Breast epithelium (tissue), 3 donors: ENCODE results near the gene TOGARAM2.

ENCODE experiments used
- CTCF ChIP-seq, 3 donors: fragments of 450-650 bp; IDR thresholded peaks; one replicate each; pipeline ENCODE4 v1.5.1; 2016 to 2017; ENCODE audit warnings: antibody characterized with exemption in 3 of 3, mild to moderate bottlenecking in 3 of 3, moderate library complexity in 3 of 3
- POLR2A ChIP-seq: fragments of 450-650 bp; IDR thresholded peaks from one replicate; pipeline ENCODE4 v1.6.1; 2016; ENCODE audit warnings: antibody characterized with exemption, mild to moderate bottlenecking, moderate library complexity
- POLR2AphosphoS5 ChIP-seq, 3 donors: sonication (generic); formaldehyde crosslinking; IDR thresholded peaks; one replicate each; pipeline ENCODE4 v1.6.1; 2017; ENCODE audit warnings: antibody characterized with exemption in 3 of 3

GRCh38 chr2:29054430-29054829 lies 73.3 kb downstream of the TOGARAM2 start:
- TF ChIP-seq POLR2AphosphoS5 (IDR thresholded peaks at IDR 0.05) = no peak
- no peak for TF ChIP-seq CTCF (IDR thresholded peaks at IDR 0.05)
- TF ChIP-seq POLR2A = no peak
